HL-60 (cell line): ENCODE data around the gene MAMDC2.

ENCODE experiments used
- DNase-seq, 2 experiments: peaks; one replicate each; pipeline ENCODE4 v3.0.0-alpha.2; 2010 to 2020; ENCODE audit warnings: low read depth in 1 of 2, low spot score in 1 of 2
- H3K27ac ChIP-seq: fragments of 250-450 bp; sonication (Bioruptor Pico); replicated peaks from 2 replicates; pipeline ENCODE4 v1.5.1; 2020; ENCODE audit warnings: mild to moderate bottlenecking, moderate library complexity
- H3K27me3 ChIP-seq: fragments of 250-450 bp; sonication (Bioruptor Pico); 2 replicates; pipeline ENCODE4 v1.5.1; 2021; ENCODE audit warnings: mild to moderate bottlenecking, moderate library complexity; ENCODE audit not compliant: insufficient read depth, poor library complexity, severe bottlenecking
- H3K4me3 ChIP-seq: replicated peaks from 2 replicates; pipeline ENCODE4 v1.5.1; 2011; ENCODE audit warnings: mild to moderate bottlenecking, control low read depth, low read length; ENCODE audit not compliant: insufficient read depth
- CTCF ChIP-seq: IDR thresholded peaks from one replicate; pipeline ENCODE4 v1.5.1; 2011; ENCODE audit warnings: low read length, control low read depth, inconsistent platforms; ENCODE audit not compliant: insufficient read depth
- GABPA ChIP-seq: IDR thresholded peaks from 2 replicates; pipeline ENCODE4 v1.6.1; 2012; ENCODE audit warnings: low read depth
- POLR2AphosphoS5 ChIP-seq: IDR thresholded peaks from 2 replicates; pipeline ENCODE4 v1.6.1; 2012; ENCODE audit warnings: low read depth
- REST ChIP-seq: IDR thresholded peaks from 2 replicates; pipeline ENCODE4 v1.6.1; 2012; ENCODE audit warnings: low read depth; ENCODE audit not compliant: insufficient replicate concordance
- SPI1 ChIP-seq: IDR thresholded peaks from 2 replicates; pipeline ENCODE4 v1.6.1; 2012; ENCODE audit warnings: low read depth, mild to moderate bottlenecking, borderline replicate concordance

The MAMDC2 gene

GRCh38 chr9:70110194-70111041, 66.8 kb downstream of the MAMDC2 start:
- no peak overlapping the region for H3K27ac ChIP-seq
- no peak for DNase-seq
- peaks cover 2% of the 10 kb centered on the region for H3K27me3 ChIP-seq
- TF ChIP-seq SPI1 (no peak), CTCF (no peak), GABPA (no peak), POLR2AphosphoS5 (no peak), REST (no peak)
- no peak overlapping the region for H3K4me3 ChIP-seq

- no peak overlapping the region for H3K27ac ChIP-seq
- H3K27me3 ChIP-seq, result peaks cover 2% of the 10 kb centered on the region
- peak; percentile 31 to 44 for DNase-seq
- no peak for TF ChIP-seq REST
- TF ChIP-seq SPI1, result no peak
- peak; percentile 88 for TF ChIP-seq CTCF
- H3K4me3 ChIP-seq, result no peak overlapping the region
Observed at GRCh38 chr9:70111042-70111602, 67.5 kb downstream of the MAMDC2 start.

GRCh38 chr9:70111641-70112236, 68.1 kb downstream of the MAMDC2 start:
- no peak for DNase-seq
- Histone ChIP-seq H3K27me3 (peaks cover 2% of the 10 kb centered on the region), H3K4me3 (no peak overlapping the region), H3K27ac (no peak overlapping the region)
- no peak for TF ChIP-seq CTCF
- TF ChIP-seq SPI1, result no peak
- TF ChIP-seq POLR2AphosphoS5, result no peak
- no peak for TF ChIP-seq REST
- TF ChIP-seq GABPA, result no peak
